IPS-20b (cell line): ENCODE measurements around the gene PRICKLE2.
A peak's percentile ranks its signal among the peaks of the same experiment; 100 is the strongest.

ENCODE experiments used
- H3K27ac ChIP-seq: one replicate; pipeline ENCODE4 v1.5.1; 2013; ENCODE audit warnings: low read length
- H3K27me3 ChIP-seq: 2 replicates; pipeline ENCODE4 v1.6.1; 2013; ENCODE audit warnings: mild to moderate bottlenecking, low read length, inconsistent platforms; ENCODE audit not compliant: insufficient read depth
- H3K36me3 ChIP-seq: 2 replicates; pipeline ENCODE4 v1.6.1; 2013; ENCODE audit warnings: low read depth, mild to moderate bottlenecking, inconsistent platforms, low read length, moderate library complexity; ENCODE audit not compliant: insufficient read depth
- H3K4me1 ChIP-seq: 2 replicates; pipeline ENCODE4 v1.6.1; 2013; ENCODE audit warnings: mild to moderate bottlenecking, control low read depth, inconsistent platforms, low read length, moderate library complexity; ENCODE audit not compliant: insufficient read depth
- H3K4me3 ChIP-seq: 2 replicates; pipeline ENCODE4 v1.5.1; 2013; ENCODE audit warnings: mild to moderate bottlenecking, low read length, inconsistent platforms
- H3K9ac ChIP-seq: 2 replicates; pipeline ENCODE4 v1.6.1; 2013; ENCODE audit warnings: low read depth, mild to moderate bottlenecking, inconsistent platforms, low read length, moderate library complexity
- H3K9me3 ChIP-seq: 2 replicates; pipeline ENCODE4 v1.6.1; 2013; ENCODE audit warnings: mild to moderate bottlenecking, low read depth, low read length, inconsistent platforms; ENCODE audit not compliant: insufficient read depth

The PRICKLE2 gene

DNA sequence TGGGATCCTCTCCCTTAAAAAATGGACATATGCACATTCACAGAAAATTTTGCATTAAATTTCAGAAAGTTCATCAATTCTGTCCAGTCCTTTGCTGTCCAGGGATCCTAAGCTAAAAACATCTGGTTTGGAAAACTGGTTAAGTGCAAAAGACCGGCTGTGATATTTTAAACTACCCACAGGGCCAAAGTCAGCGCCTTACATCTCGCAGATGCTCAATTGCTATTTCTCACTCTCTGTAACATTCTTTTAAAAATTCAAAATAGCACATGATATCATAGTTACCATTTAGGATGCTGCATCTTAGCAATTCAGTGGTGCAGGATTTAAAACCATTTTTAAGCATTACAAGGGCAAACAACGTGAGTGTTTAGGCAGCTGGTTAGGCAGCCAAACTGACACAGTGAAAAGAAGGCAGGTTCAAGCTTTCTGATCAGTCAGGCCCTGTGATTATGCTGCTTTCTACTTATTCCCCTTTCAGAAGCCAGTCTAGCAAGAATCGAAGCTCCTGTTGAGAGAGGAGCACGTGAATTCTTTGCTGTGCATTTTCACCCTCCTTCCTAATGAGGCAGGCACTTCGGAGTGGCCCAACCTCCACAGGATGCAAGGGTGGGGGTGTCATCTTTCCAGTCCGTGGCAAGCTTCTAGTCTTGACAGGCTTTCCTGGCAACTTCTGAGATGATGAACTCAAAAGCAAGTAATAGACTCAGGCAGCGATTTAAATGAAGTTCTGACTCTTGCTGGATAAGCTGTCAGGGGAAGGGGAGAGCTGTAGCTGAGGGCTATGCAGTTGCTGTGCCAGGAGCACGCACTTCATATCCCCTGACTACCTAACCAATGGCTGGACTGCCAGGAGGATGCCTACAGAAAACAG, 8.8 kb downstream of the PRICKLE2 start:
- H3K4me1 ChIP-seq, result peaks cover 43% of the 10 kb centered on the region
- 0 out of 2 replicates have a peak overlapping the region, but pooled peaks have one; percentile 2 for H3K4me3 ChIP-seq
- no peak overlapping the region for H3K27ac ChIP-seq
- H3K27me3 ChIP-seq, result peaks cover 53% of the 10 kb centered on the region
- no peaks in the 10 kb centered on the region for H3K9me3 ChIP-seq
- no peaks in the 10 kb centered on the region for H3K36me3 ChIP-seq
- no peak overlapping the region for H3K9ac ChIP-seq

DNA sequence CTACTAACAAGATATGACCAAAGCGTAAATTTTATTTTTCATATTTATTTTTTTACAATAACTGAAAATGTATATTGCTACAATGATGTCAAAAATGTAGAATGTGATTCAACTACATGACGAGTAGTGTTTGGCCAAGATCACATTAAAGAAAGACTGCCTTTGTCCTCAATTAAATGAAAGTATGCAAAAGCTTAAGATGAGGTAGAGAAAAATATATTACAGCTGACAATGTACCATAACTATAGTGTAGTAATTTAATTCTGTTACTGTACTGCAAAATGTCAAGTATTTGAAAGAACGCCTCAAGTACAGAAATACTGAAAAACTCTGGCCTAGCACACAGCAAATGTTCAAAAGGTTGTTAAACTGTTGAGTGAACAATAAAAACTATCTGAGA, 9.7 kb downstream of the PRICKLE2 start:
- no peaks in the 10 kb centered on the region for H3K36me3 ChIP-seq
- peaks cover 39% of the 10 kb centered on the region for H3K4me1 ChIP-seq
- H3K9ac ChIP-seq, result no peak overlapping the region
- H3K27me3 ChIP-seq, result peaks cover 44% of the 10 kb centered on the region
- no peak overlapping the region for H3K4me3 ChIP-seq
- no peak overlapping the region for H3K27ac ChIP-seq
- H3K9me3 ChIP-seq, result no peaks in the 10 kb centered on the region

DNA sequence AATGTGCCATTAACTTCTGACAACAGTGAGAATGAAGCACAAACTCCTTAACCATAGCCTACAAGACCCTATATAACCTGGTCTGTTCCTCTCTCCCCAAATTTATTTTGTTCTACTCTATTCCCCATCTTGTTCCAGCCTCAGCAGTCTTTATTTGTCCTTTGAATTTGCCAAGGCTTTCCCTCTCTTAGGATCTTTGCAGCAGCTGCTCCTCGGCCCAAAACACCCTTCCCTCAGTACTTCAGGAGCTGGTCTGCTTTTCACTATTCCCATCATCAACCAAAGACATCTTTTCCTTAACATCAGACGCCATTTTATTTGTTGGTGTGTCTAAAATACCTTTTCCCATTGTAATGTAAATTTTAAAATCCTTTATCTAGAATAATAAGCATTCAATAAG, 10.2 kb downstream of the PRICKLE2 start:
- H3K36me3 ChIP-seq, result no peaks in the 10 kb centered on the region
- H3K4me1 ChIP-seq, result peaks cover 34% of the 10 kb centered on the region
- peaks cover 40% of the 10 kb centered on the region for H3K27me3 ChIP-seq
- H3K9me3 ChIP-seq, result no peaks in the 10 kb centered on the region
- no peak overlapping the region for H3K27ac ChIP-seq
- H3K4me3 ChIP-seq, result no peak overlapping the region
- H3K9ac ChIP-seq, result no peak overlapping the region

DNA sequence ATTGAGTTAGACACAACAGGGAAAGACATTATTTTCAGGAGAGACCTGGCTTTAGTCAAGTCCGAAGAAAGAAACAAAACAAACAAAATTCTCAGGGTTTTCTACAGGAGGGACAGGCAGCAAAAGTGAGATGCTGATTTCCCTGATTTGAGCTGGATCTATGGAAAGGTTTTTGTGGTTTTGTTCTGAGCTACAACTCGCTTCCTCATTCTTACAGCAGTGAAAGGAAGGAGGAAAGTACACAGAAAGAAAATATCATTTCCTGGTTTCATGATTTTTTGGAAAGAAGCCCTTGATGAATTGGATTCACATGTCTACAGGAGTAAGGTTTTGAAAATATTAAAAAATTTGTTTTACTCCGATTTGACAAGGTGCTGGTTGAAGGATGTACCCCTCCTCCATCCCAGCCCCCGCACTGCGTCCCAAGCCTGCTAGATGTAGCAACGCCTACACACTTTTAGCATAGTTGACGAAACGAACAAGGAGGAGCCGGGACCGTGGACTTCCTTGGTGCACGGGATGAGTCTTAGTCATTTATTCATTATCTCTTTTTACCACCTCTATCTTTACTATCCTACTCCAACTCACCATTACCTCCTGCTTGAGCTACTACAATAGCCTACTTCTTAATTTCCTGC, 10.8 kb downstream of the PRICKLE2 start:
- Histone ChIP-seq H3K9ac (no peak overlapping the region), H3K27me3 (peaks cover 34% of the 10 kb centered on the region), H3K27ac (no peak overlapping the region), H3K4me1 (peaks cover 34% of the 10 kb centered on the region), H3K36me3 (no peaks in the 10 kb centered on the region), H3K4me3 (no peak overlapping the region), H3K9me3 (no peaks in the 10 kb centered on the region)

DNA sequence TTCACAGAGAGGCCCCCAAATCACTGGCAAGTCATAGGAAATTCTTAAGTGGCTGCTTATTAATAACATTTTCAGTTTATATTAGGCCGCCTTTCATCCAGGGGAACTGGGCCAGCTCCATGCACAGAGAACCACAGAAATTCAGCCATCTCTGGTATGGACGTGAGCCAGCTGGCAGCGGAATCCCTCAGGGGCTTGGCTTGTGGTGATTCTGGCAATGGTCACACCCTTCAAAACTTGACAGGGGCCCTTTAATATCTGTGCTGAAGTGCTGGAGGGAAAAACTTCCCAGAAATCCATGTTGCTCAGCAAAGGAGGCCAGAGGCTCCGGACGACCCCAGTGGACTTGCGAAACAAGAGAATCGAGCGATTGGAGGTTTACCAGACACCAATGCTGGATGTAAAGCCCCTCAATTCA, 11.3 kb downstream of the PRICKLE2 start:
- Histone ChIP-seq H3K9me3 (no peaks in the 10 kb centered on the region), H3K4me1 (peaks cover 29% of the 10 kb centered on the region), H3K9ac (no peak overlapping the region), H3K27ac (no peak overlapping the region), H3K4me3 (no peak overlapping the region), H3K27me3 (peaks cover 29% of the 10 kb centered on the region), H3K36me3 (no peaks in the 10 kb centered on the region)

DNA sequence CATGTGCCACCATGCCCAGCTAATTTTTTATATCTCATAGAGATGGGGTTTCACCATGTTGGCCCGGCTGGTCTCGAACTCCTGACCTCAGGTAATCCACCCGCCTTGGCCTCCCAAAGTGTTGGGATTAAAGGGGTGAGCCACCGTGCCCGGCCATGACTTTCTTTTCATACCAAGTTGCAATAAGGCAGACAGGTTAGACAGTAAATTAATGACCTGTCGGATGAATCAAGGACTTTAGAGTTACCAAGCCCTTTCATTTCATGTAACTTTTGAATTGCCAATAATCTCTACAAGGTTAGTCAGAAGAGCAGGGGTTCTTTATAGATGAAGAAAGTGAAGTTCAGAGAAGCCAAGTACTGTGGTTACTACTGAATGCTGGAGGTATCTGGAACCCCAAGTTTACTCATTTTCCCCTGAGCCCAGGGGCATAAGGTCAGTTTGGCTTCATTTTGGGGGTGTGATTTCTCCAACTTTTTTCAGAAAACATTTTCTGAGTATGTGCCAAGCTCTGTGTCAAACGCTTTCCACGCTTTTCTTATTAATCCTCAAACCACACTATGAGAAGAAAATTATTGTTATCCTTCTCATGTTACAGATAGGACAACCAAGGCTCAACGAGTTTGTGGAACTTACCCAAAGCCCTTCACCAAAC, 11.9 kb downstream of the PRICKLE2 start:
- Histone ChIP-seq H3K36me3 (no peaks in the 10 kb centered on the region), H3K4me1 (peaks cover 28% of the 10 kb centered on the region), H3K27me3 (peaks cover 26% of the 10 kb centered on the region), H3K9ac (no peak overlapping the region), H3K4me3 (no peak overlapping the region), H3K27ac (no peak overlapping the region), H3K9me3 (no peaks in the 10 kb centered on the region)

DNA sequence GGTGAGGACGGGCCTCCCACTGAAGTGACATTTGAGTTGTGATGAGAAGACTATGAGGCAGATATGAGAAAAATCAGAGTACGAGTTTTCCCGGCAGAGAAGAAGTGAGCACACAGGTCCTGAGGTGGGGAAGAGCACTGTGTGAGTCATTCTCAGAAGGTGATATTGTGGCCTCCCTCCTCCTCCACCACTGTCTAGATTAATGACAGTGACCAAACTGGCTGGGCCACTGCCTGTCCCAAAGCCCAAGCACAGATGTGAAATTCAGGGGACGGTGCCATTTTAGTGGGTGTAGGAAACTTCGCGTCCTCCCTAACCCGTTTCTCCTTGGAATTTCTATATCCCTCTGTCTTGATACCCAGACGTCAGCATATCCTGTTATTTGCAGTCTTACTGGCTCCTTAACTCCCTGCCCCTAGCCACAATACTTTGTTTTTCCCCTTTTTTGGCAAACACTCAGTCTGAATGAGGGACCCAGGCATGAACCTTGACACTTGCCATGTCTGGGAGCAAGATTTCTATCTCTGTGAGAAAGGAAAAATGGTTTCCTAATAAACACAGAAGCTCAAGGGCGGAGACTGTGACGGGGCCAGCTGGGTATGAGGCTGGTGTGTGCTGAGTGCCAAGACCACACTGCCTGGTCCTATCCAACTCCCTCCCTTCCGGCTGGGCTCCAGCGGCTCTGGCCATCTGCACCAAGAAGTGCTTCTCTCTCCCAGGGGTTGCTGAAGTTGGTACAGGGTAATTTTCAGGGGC, 15.2 kb downstream of the PRICKLE2 start:
- Histone ChIP-seq H3K9ac (no peak overlapping the region), H3K27ac (no peak overlapping the region), H3K4me3 (no peak overlapping the region), H3K9me3 (no peaks in the 10 kb centered on the region), H3K4me1 (peaks cover 9% of the 10 kb centered on the region; the same call in 1 of the 2 replicates), H3K27me3 (no peaks in the 10 kb centered on the region), H3K36me3 (no peaks in the 10 kb centered on the region)

DNA sequence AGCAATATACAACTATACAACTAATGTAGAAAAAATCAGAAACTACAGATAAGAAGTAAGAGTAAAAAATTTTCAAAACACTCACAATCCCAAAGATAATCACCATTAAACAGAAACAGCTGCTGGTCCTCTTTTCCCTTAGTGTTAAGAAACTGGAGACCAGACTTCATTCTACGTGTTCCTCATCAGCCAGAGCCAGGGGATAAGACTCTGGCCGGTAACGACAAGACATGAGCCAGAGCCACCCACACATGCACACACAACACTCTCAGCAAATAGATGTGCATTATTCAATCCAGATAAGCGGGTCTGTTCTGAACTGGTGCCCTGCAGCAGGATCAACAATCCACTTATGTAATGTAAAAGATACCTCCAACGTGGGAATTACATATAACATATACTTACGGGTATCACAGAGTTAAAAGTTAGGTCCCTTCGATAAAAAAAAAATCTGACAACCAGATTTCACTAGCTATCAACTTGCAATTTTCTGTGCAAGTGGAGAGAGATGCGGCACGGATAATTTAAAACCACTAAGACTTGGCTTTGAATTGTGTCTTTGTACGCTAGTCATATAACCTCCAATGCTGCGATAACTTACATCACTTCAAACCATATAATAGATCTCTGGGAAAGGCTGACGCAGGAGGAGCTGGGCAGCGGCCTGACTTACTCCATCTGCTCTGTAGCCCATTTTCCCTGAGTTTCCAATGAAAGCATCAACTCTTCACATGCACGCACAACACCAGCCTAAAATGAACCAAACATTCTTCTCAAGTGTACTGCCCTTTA, 17.8 kb downstream of the PRICKLE2 start:
- Histone ChIP-seq H3K27ac (no peak overlapping the region), H3K27me3 (no peaks in the 10 kb centered on the region), H3K4me1 (0 out of 2 replicates have a peak, but pooled peaks cover 3% of the 10 kb centered on the region)

DNA sequence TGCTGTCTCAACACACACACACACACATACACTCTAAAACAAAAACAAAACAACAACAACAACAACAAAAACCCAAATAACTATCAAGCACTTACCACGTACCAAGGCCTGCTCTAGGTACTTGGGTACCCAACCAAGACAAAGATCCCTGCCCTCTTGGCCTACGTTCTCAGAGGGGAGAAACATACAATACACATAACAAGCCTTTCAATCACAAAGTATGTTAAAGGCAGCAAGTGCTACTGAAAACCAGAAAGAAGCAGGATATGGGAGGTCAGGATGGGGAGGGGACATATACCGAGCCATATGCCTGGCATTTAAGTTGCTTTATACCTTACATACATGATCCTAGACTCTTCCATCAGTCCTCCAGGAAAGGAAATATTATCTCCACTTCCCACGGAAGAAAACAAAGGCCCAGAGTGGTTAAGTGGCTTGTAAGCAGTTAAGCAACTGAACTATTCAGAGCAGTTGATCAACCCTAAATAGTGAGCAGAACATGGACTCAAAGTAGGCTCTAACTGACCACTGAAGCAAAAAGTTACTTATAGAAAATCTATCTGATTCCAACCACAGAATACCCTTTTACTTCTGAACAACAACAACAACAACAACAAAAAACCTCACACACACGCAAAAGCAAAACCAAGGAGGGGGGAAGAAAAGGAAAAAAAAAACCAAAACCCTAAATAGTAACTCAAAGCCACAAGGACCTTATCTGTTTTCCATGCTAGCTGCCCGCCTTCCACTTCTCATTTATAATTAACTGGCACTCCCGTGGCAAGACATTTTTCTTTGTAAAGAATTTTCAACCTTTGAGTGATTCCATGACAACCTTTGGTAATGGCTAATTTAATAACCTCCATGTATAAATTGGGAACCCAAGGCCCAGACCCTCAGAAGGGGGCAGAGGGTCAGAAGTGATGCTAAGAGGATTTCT, 21.0 kb downstream of the PRICKLE2 start:
- Histone ChIP-seq H3K4me1 (0 out of 2 replicates have a peak, but pooled peaks cover 3% of the 10 kb centered on the region), H3K36me3 (no peaks in the 10 kb centered on the region), H3K4me3 (no peak overlapping the region), H3K27ac (no peak overlapping the region), H3K27me3 (no peaks in the 10 kb centered on the region), H3K9me3 (no peaks in the 10 kb centered on the region), H3K9ac (no peak overlapping the region)

More for the DNA sequence above, 17.8 kb downstream of the PRICKLE2 start:
- Histone ChIP-seq H3K36me3 (no peaks in the 10 kb centered on the region), H3K4me3 (no peak overlapping the region), H3K9me3 (no peaks in the 10 kb centered on the region), H3K9ac (no peak overlapping the region)

DNA sequence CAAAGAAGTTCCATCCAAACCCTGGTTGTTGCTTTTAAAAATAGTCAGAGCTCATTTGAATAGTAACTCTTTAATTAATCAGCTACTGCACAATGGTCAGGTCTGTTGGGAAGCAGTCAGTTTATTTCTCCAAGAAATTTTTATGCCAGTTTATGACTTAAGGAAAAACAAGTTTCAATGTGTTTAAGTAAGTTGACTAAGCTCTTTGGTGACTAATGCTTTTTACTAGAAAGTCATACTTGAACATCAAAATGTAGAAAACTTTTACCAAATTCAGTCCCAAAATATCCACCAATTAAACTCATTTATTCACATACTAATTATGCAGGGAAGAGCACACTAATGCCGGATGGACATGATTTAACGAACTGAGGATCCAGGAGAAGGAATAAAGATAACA, 22.1 kb downstream of the PRICKLE2 start:
- H3K9me3 ChIP-seq, result no peaks in the 10 kb centered on the region
- 0 out of 2 replicates have a peak, but pooled peaks cover 3% of the 10 kb centered on the region for H3K4me1 ChIP-seq
- no peaks in the 10 kb centered on the region for H3K27me3 ChIP-seq
- no peak overlapping the region for H3K27ac ChIP-seq
- H3K9ac ChIP-seq, result no peak overlapping the region
- no peaks in the 10 kb centered on the region; the same call in 1 of the 2 replicates for H3K36me3 ChIP-seq
- H3K4me3 ChIP-seq, result no peak overlapping the region
